A673 (cell line): ENCODE results near the gene RNF31. TPM values are rescaled to one million over a fixed set of nuclear protein-coding genes. Genes with fewer than 3 reads are reported as not detected.

ENCODE experiments used
- BruUV-seq: library from RNA; stranded (reverse); fragments of 400-500 nt; replicated peaks from 2 replicates; lab custom pipeline; 2021; lab: Mats Ljungman, UMichigan
- CTCF ChIA-PET: fragments of 300-600 bp; sonication (Branson Sonifier 250); formaldehyde crosslinking; loops from one replicate; lab custom pipeline; 2022; ENCODE audit warnings: antibody characterized with exemption; lab: Charles Lee
- POLR2A ChIA-PET: fragments of 300-600 bp; sonication (Branson Sonifier 250); formaldehyde crosslinking; loops from one replicate; lab custom pipeline; 2022; ENCODE audit warnings: antibody characterized with exemption; ENCODE audit not compliant: low non-redundant PET; lab: Charles Lee
- DNase-seq: peaks from one replicate; pipeline ENCODE4 v3.0.0-alpha.2; 2015; ENCODE audit warnings: low spot score
- H3K27ac ChIP-seq: fragments of 200-600 bp; sonication (generic); 2 replicates; pipeline ENCODE4 v1.5.1; 2016; ENCODE audit warnings: mixed run types, low read depth, mild to moderate bottlenecking, mixed read lengths, antibody characterized with exemption, low read length; ENCODE audit not compliant: poor library complexity, severe bottlenecking
- H3K27me3 ChIP-seq: fragments of 200-600 bp; sonication (generic); replicated peaks from 2 replicates; pipeline ENCODE4 v1.6.1; 2017; ENCODE audit warnings: mixed run types, low read depth, mild to moderate bottlenecking, mixed read lengths, antibody characterized with exemption, low read length; ENCODE audit not compliant: insufficient read depth, poor library complexity
- H3K36me3 ChIP-seq: fragments of 200-600 bp; sonication (generic); 2 replicates; pipeline ENCODE4 v1.6.1; 2016; ENCODE audit warnings: mixed run types, mild to moderate bottlenecking, mixed read lengths, antibody characterized with exemption, low read length; ENCODE audit not compliant: insufficient read depth, poor library complexity, severe bottlenecking
- H3K4me1 ChIP-seq: fragments of 200-600 bp; sonication (generic); 2 replicates; pipeline ENCODE4 v1.6.1; 2017; ENCODE audit warnings: mixed run types, mild to moderate bottlenecking, mixed read lengths, antibody characterized with exemption, low read length; ENCODE audit not compliant: insufficient read depth, poor library complexity, severe bottlenecking
- H3K4me3 ChIP-seq: fragments of 200-600 bp; sonication (generic); 2 replicates; pipeline ENCODE4 v1.5.1; 2016; ENCODE audit warnings: low read depth, mixed run types, mild to moderate bottlenecking, mixed read lengths, low read length; ENCODE audit not compliant: poor library complexity, severe bottlenecking
- H3K9me3 ChIP-seq: fragments of 200-600 bp; sonication (generic); 2 replicates; pipeline ENCODE4 v1.6.1; 2016; ENCODE audit warnings: mixed run types, low read depth, mild to moderate bottlenecking, mixed read lengths, antibody characterized with exemption, low read length; ENCODE audit not compliant: poor library complexity, severe bottlenecking
- CTCF ChIP-seq: fragments of 300-800, 200-600 bp; sonication (generic); conservative IDR thresholded peaks from 2 replicates; pipeline ENCODE4 v1.5.1; 2017; ENCODE audit warnings: low read depth, mild to moderate bottlenecking, antibody characterized with exemption, low read length, moderate library complexity, mixed read lengths
- EZH2 ChIP-seq: fragments of 200-600 bp; sonication (generic); IDR thresholded peaks from 2 replicates; pipeline ENCODE4 v1.6.1; 2017; ENCODE audit warnings: borderline replicate concordance, low read depth, mild to moderate bottlenecking, mixed read lengths, antibody characterized with exemption, low read length; ENCODE audit not compliant: poor library complexity, severe bottlenecking
- intact Hi-C: fragments of 100-400 bp; cut with micrococcal nuclease; formaldehyde crosslinking; loops from one replicate; pipeline ENCODE4 v1.10.0; 2022; ENCODE audit not compliant: unreplicated experiment
- total RNA-seq: library from RNA; stranded (reverse); gene quantifications from 2 replicates; pipeline ENCODE4 v1.2.3, GENCODE V29; 2021

The RNF31 gene
- total RNA-seq, 1 experiment from 2014 or later, result 62.1 TPM

- BruUV-seq, result no TSS peak
- H3K27me3 ChIP-seq, result no peaks in the 10 kb centered on the region
- H3K36me3 ChIP-seq, result peaks cover 23% of the 10 kb centered on the region
- ChIA-PET CTCF (no interaction called here), POLR2A (no interaction called here)
- intact Hi-C loops, result loop anchor here (5.0 kb wide), 1 partner anchor 42 kb away; the partner anchor contains the start of gene IPO4
- DNase-seq, result no peak
- peaks cover 12% of the 10 kb centered on the region for H3K4me1 ChIP-seq
- no peak for TF ChIP-seq CTCF
- TF ChIP-seq EZH2, result no peak
- no peaks in the 10 kb centered on the region for H3K9me3 ChIP-seq
- peak overlapping the region; percentile 90 for H3K4me3 ChIP-seq
- H3K27ac ChIP-seq, result no peak overlapping the region
Observed at GRCh38 chr14:24145219-24145618, 2.1 kb upstream of the RNF31 start.

- intact Hi-C loops, result loop anchor here (5.0 kb wide), 1 partner anchor 41 kb away; the partner anchor contains the start of gene IPO4
- BruUV-seq, result TSS peak; percentile 51
- ChIA-PET POLR2A (interaction anchor here (0.6 to 1.0 kb wide), 2 partner anchors 10 to 31 kb away, joined by 3 read pairs; partner anchors contain the start of genes DCAF11, NRL and PSME1), CTCF (interaction anchor here (1.0 kb wide), 1 partner anchor 38 kb away, joined by 3 read pairs; no protein-coding TSS in a partner anchor)
- H3K36me3 ChIP-seq, result peaks cover 30% of the 10 kb centered on the region
- peak; percentile 33 for DNase-seq
- H3K4me3 ChIP-seq, result peak overlapping the region; percentile 90
- H3K27ac ChIP-seq, result peak overlapping the region; percentile 87
- no peaks in the 10 kb centered on the region for H3K9me3 ChIP-seq
- H3K4me1 ChIP-seq, result peaks cover 12% of the 10 kb centered on the region
- H3K27me3 ChIP-seq, result no peaks in the 10 kb centered on the region
- TF ChIP-seq EZH2, result no peak
- no peak for TF ChIP-seq CTCF
Observed at GRCh38 chr14:24145690-24146452, 1.4 kb upstream of the RNF31 start.

GRCh38 chr14:24146453-24146977 lies 783 bp upstream of the RNF31 start, which contains the start of gene PSME2:
Gene PSME2 (minus strand): TSS chr14:24146610. CDS start chr14:24146581, 29 bp downstream.
- peak; percentile 98 for DNase-seq
- Histone ChIP-seq H3K9me3 (no peaks in the 10 kb centered on the region), H3K36me3 (peaks cover 36% of the 10 kb centered on the region), H3K27ac (peak within 1 kb of the TSS; percentile 87), H3K4me3 (peak within 1 kb of the TSS; percentile 90), H3K27me3 (no peaks in the 10 kb centered on the region), H3K4me1 (peaks cover 12% of the 10 kb centered on the region)
- no TSS peak for BruUV-seq
- POLR2A ChIA-PET, result interaction anchor here (0.5 to 1.0 kb wide), 3 partner anchors 9 to 32 kb away, joined by 3 to 6 read pairs (median 3); partner anchors contain the start of genes DCAF11, NRL and PSME1
- TF ChIP-seq EZH2 (no peak), CTCF (no peak)
- intact Hi-C loops, result loop anchor here (5.0 kb wide), 1 partner anchor 41 kb away; the partner anchor contains the start of gene IPO4
- CTCF ChIA-PET, result interaction anchor here (1.0 kb wide), 1 partner anchor 38 kb away, joined by 3 read pairs; no protein-coding TSS in a partner anchor
